Breast epithelium (tissue), 3 donors: ENCODE results near the gene PEX16.

Experiments
- POLR2A ChIP-seq: fragments of 450-650 bp; IDR thresholded peaks from one replicate; pipeline ENCODE4 v1.6.1; 2016; ENCODE audit warnings: antibody characterized with exemption, mild to moderate bottlenecking, moderate library complexity
- POLR2AphosphoS5 ChIP-seq, 3 donors: sonication (generic); formaldehyde crosslinking; IDR thresholded peaks; one replicate each; pipeline ENCODE4 v1.6.1; 2017; ENCODE audit warnings: antibody characterized with exemption in 3 of 3
- TF ChIP-seq, protein P1 (sequence below), 3 donors: fragments of 450-650 bp; IDR thresholded peaks; one replicate each; pipeline ENCODE4 v1.5.1; 2016 to 2017; ENCODE audit warnings: antibody characterized with exemption in 3 of 3, mild to moderate bottlenecking in 3 of 3, moderate library complexity in 3 of 3

DNA sequence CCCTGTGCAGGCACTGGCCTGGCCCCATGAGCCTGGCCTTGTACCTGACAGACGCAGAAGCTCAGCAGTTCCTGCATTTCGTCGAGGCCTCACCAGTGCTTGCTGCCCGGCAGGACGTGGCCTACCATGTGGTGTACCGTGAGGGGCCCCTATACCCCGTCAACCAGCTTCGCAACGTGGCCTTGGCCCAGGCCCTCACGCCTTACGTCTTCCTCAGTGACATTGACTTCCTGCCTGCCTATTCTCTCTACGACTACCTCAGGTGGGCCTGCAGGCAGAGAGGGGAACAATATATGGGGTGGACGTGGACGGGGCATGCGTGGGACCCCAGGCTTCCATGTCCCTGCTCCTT lies 9.6 kb upstream of the PEX16 start:
- TF ChIP-seq, protein P1, sequence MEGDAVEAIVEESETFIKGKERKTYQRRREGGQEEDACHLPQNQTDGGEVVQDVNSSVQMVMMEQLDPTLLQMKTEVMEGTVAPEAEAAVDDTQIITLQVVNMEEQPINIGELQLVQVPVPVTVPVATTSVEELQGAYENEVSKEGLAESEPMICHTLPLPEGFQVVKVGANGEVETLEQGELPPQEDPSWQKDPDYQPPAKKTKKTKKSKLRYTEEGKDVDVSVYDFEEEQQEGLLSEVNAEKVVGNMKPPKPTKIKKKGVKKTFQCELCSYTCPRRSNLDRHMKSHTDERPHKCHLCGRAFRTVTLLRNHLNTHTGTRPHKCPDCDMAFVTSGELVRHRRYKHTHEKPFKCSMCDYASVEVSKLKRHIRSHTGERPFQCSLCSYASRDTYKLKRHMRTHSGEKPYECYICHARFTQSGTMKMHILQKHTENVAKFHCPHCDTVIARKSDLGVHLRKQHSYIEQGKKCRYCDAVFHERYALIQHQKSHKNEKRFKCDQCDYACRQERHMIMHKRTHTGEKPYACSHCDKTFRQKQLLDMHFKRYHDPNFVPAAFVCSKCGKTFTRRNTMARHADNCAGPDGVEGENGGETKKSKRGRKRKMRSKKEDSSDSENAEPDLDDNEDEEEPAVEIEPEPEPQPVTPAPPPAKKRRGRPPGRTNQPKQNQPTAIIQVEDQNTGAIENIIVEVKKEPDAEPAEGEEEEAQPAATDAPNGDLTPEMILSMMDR (IDR thresholded peaks at IDR 0.05) = no peak
- TF ChIP-seq POLR2A = no peak
- no peak for TF ChIP-seq POLR2AphosphoS5 (IDR thresholded peaks at IDR 0.05)
